Smooth muscle cell of the brain vasculature (primary cell): ENCODE measurements around the gene FBXL20.

ENCODE experiments used
- DNase-seq: peaks from one replicate; pipeline ENCODE4 v3.0.0-alpha.2; 2012; ENCODE audit warnings: low read depth, low spot score

Gene FBXL20

DNA sequence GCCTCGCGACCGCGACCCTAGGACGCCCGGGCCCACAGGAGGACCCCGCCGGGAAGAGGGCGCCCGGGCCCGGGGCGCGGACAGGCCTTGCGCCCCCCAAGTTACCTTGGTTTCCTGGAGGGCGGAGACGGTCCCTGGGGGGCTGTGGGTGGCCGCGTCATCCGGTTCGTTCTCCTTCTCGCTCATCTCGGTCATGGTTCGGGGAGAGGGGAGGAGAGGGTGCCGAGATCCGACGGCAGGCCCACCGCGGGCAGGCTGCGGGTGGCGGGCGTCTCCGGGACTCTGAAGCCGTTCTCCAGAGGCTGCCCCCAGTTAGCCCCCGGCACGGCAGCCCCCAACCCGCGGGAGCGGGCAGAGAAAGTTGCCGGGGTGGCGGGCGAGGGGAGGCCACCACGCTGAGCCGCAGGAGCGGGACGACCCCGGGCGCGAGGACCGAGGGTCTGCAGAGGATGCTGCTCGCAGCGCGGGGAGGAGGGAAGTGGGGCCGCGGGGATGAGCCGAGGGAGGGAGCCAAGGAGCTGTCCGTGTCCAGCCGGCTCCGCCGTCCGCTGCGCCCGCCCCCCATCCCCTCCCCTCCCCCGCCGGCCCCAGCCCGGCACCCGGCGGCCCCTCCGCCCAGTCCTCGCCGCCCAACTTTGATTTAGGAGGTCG is 176.0 kb downstream of the FBXL20 start, which contains the start of gene STAC2:
STAC2 (minus strand) TSS at position 638 of the 651 bp plus-strand sequence; CDS start at position 195, 443 bp downstream.
- no peak for DNase-seq

DNA sequence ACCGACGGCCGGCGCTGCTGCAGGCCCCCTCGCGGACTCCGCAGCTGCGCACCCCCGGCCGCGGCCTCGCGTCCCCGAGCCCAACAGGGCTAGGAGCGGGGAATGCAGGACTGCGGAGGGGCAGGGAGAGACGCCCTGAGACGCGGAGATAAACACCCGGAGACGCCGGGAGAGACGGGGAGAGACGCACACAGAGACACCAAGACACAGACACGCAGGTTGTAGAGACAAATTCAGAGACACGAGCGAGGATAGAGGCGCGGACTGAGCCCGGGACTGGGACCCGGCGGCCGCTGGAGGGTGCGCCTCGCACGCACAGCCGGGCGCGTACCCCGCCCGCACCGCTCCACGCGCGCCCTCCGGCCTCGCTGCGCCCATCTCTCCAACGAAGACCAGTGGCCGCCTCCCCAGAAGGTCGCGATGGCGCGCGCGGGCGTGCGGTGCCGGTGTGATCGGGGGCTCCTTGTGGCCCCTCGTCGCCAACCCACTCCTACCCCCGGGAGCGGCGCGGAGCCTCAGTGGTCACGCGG is 176.6 kb downstream of the FBXL20 start:
- DNase-seq = no peak

DNA sequence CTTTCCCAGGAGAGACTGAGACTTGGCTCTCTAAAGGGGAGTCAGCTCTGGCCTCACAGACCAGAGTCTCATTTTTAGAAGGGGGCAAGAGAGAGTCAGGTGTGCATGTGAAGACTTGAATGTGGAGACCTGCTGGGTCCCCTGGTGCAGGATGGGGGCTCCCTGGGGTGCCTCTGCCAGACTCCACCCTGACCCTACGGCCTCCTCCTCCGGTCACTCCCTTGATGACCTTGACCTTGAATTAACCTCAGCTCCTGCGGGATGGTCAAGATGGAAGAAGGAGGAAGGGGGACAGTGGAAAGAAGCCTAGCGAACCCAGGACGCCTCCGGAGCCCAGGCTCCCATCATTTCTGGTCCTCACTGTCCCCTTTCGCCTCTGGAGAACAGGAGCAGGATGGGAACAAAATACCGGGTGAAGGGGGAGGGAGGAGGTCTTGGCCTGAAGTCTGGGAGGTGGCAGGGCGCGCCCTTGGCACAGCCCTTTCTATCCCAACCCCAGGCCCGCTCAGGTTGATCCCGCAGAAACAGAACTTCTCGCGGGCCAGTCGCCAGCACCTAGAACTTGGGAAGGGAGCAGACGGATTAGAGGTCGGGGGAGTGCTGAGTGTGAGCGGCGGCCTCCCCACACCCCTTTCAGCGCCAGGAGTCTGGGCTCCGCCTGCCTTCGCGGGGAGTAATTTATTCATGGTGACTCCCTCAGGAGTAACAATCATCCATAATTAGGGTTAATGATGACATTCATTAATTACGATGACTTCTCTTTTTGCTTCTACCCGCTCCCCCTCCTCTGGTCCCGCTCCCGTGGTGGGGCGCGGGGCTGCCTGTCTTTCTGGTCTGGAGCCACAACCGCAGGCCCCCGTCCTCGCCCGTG is 177.3 kb downstream of the FBXL20 start:
- DNase-seq = no peak

DNA sequence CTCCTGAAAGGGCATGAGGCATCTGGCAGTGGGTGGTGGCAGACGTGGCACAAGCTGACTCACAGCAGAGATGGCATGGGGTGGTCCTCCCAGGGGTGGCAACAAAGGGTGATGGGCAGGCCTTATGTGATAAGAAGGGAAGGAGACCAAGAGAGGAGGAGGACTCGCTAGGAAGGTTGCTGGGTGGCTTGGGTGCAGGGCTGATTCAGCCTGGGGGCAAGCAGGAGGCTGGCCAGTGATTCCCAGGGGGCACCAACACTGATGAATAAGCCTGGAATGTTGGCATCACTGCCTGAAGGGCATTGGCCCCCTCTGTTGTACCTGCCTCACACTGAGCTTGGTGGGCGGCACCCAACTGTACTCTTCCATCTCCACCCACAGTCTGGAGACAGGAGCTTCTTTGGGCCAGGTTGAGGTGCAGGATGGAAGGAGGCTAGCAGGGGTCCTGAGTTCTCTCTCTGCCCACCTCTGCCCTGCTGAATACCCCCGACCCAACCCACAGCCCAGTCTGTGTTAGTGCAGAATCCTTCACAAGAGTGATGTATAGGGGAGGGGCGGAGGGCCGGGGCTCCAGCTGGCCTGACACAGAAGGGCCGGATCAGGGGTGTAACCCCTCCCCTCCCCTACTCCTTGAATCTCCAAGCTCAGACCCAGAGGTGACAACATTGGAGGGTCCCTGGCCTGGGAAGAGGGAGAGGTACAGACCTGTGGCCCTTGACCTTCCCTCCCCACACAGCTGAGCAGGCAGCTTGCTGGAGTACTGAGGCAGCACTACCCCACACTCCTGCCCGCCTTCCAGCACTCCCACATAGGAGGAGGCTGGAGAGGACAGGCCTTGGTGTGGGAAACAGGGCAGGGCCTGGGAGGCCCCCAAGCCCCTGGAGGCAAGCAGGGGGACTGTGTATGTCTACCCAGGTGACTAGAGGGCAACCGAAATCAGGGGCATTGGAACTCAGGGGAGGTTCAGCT is 178.3 kb downstream of the FBXL20 start:
- no peak for DNase-seq

DNA sequence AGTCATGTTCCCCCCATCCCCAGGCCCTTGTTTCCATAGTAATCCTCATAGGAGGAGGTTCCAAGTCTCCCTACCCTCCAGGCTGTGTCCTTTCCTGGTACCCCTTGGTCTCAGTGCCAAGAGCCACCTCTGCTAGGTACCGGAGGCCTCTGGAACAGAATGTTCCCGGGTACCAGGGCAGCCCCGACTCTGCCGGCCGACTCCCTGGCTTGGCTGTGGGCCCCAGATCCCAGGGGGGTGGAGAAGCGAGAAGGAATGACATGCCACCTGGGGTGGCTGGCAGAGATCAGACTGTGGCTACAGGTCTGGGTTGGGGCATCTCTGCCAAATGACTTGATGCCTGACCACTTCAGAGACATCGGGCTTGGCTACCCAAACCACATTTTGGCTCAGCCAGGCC is 179.3 kb downstream of the FBXL20 start:
- no peak for DNase-seq

DNA sequence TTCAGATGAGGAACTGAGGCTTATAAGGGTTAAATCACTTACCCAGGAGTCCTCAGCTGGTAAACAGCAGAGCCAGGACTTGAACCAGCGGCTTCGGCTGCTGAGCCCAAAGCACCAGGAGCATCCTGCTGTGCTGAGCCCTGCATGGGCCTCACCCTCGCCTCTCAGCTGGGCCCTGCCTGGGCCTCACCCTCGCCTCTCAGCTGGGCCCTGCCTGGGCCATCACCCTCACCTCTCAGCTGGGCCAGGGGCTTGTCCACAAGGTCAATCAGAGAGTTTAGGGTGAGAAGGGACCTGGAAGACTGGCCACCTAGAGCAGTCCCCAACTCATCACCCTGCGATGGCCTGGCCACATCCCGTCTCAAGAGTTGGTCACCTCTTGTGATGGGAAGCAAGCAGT is 179.9 kb downstream of the FBXL20 start:
- no peak for DNase-seq

DNA sequence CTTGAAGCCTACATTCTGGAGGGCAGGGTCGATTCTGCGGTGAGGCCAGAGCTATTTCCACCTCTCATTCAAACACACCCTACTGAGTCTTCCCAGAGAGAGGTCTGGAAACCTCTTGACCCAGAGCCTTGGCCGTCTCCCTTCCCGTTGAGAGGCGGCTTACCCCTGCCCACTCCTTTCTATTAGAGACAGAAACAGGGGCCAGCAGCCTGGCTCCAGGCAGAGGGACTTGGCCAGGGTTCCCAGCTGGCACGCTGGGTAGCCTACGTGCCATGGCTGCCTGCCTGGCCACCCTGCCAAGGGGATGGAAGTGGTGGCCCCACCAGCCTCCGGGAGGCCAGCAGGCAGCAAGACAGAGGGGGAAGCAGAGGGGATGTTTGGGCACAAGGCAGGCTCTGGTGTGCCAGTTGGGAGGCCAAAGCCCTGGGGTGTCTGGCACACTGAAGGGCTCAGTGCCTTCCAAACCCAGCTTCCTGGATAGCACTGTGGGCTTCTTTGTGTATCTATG is 181.7 kb downstream of the FBXL20 start:
- no peak for DNase-seq

DNA sequence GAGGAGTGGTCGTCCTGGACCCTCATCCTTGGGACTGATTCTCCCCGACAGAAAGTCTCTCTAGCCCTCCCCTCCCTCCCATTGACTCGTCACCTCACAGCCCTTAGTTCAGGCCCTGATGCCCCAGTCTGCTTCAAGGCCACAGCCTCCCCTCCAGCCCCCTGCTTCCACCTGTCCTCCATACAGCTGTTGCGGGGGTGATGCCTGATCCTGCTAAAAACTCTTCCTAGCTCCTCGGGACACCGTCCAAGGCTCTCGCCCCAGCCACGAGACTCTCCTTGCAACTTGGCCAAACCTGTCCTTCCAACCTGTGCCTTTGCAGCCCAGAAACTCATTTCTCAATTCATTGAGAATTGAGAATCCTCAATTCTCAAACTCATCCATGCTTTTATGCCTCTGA is 182.5 kb downstream of the FBXL20 start:
- DNase-seq = no peak

DNA sequence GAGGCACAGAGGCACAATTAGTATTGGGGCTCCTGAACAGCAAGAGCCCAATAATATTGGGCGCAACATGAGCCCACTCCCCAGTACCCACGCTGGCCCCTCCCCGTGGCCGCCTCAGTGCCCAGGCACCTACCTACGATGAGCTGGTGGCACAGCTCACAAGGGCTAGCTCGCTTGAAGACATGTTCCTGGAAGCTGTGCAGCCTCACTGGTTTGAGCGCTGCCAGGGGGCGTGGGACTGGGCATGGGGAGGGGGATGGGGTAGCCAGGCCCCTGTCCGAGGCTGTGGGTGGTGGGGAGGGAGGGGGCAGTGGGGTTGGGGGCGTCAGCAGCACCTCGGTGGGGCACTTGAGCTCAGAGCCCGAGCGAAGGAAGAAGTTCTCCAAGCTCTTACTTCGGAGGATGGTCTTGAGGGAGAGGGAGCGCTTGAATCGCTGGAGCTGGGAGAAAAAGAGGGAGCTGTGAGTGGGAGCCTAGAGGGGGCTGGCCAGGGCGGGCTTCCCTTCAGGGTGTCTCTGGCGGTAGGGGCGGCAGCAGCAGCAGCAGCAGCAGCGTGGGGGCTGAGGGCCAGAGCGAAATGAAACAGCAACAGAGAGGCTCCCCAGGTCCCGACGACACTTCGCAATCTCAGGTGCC is 183.6 kb downstream of the FBXL20 start:
- DNase-seq = no peak

DNA sequence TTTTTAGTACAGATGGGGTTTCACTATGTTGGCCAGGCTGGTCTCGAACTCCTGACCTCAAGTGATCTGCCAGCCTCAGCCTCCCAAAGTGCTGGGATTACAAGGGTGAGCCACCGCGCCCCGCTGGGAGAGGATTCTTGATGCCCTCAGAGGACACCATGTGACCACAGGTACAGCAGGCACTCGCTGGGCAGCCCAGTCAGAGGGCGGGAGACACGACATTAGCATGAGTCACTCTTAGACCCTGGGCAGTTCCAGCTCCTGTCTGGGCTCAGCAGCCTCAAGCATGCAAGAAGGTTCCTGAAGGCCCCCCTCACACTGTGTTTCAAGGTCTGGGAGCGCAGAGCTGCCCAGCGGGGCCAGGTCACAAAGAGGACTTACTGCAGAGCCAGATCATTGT is 187.6 kb downstream of the FBXL20 start:
- DNase-seq = no peak

DNA sequence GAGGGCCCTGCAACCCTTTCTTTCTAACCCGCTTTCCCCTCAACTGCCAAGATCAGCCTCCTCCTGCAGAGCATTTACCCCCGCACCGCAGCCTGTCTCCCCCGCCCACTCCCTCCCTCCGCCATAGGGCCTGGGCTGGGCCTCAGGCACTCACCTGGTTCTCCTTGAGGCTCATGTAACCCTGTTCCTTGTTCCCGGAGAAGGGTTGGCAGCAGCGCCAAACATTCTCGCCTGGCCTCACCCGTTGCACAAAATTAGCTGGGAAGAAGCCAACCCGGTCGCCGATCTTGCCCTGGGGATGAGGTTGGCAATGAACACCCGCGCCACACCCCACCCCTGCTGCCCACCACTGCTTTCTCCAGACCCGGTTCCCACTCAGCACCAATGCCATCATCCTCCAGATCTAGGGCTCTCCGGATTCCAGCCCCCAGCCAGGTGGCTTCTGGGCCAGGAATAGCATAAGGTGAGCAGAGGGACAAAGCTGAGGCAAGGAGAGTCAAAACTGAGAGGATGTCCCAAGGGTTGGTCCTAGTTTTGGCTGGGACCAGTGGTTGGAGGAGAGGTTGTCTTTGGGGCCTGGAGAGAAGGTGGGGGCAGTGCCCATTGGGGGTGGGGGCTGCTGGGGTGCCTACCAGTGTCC is 188.5 kb downstream of the FBXL20 start:
- no peak for DNase-seq

DNA sequence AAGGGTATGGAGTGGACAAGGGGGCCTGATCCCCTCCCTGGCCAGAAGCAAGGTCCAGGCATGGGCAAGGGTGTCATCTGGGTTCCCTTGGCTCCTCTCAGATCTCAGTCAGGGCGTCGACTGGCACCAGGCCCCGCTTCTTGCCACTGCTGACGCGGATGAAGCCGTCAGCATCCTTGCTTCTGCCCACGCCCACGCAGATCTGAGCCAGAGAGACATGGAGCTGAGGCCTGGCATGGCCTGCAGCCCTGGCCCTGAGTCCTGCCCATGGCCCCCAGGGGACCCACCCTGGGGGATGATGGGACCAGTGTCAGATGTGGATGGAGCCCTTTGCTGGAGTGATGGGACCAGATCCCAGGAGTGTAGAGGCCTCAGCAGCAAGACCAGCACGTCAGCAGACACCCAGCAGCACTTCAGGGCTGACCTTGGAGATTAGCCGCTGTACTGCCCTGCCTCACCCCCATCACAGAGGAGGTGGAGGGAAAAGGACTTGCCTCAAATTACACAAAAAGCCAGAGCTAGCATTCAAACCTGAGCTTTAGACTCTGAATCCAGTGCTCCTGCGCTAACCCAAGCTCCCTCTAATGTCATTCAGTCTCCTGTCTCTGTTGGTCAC is 189.1 kb downstream of the FBXL20 start:
- DNase-seq = no peak

DNA sequence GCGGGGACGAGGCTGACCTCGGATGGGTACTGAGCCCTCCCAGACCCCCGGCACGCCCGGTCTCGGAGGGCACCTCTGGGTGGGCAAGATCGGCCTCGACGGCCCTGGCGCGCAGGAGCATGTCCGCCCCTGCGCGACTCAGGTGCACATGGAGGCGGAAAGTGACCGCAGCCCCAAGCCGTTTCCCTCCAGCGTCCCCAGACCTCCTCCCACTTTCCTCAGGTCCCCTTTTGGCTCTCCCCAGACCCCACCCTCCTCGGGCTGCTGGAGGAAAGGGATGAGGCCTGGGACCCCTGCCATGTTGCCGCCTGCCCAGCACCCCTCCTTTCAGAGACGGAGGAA is 191.4 kb downstream of the FBXL20 start:
- no peak for DNase-seq

DNA sequence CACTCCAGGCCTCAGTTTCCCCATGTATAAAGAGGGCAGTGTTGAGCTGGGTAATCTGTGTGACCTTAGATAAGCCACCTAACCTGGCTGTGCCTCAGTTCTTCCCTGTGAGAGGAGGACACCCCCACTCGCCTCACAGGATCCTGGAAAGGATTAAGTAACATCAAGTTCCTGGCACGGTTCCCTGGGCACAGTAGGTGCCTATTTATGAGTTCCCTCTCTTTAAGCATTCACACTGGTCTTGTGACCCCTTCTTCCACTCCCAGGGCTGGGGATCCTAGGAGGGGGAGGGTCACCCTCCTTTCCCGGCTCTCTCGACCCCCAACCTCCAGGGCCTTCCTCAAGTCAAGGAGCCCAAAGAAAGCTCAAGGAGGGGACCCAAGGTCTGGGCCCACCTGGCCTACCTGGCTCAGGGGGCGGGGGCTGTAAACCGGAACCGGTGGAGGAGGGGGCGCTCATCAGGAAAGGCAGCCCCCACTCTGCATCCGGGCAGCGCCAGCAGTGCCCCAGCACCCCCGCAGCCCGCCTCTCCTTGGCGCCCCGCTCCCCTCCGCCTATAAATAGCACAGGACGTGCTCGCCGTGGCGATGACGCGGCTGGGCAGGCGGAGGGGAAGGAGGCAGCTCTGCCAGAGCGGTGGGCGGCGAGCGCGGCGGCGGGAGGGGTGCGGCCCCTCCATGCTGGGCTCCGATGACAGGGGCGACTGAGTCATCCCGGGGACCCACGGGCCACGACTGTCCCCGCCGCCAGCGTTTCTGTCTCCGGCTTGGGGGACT is 191.9 kb downstream of the FBXL20 start:
- peak; percentile 63 for DNase-seq

DNA sequence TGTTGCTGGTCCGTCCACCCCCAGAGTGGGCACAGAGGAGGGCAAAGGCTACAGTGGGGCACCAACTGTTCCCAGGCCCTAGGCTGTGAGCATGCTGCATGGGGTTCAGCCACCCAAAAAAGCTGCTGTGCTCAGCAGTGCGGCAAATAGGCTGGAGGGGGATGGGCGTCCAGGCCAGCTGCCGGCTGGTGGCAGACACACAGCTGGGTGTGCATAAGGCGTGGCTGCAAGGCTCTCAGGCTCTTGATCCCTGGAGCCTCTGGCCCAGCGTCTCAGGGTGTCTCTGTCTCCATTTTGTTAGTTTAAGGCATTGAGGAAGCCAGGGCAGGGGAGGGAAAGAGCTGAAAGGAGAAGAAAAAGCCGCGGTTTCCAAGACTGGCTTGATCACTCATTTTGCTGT is 192.5 kb downstream of the FBXL20 start:
- DNase-seq = no peak

DNA sequence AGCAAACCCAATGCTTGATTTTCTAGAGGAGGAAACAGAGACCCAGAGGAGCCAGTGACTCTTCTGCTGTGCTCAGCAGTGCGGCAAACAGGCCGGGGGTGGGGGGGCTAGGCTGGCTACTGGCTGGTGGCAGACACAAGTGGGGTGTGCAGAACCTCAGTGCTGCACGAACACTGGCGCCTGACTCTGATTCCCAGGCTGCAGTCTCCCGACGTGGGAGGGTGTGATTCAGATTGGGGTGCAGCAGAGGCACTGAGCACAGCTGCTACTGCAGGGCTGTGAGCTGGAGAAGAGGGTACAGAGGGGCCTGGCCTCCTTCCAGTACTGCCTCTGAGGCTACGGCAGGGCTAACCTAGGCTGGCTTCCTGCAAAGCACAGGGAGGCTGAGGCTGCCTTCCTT is 193.3 kb downstream of the FBXL20 start:
- DNase-seq = no peak

DNA sequence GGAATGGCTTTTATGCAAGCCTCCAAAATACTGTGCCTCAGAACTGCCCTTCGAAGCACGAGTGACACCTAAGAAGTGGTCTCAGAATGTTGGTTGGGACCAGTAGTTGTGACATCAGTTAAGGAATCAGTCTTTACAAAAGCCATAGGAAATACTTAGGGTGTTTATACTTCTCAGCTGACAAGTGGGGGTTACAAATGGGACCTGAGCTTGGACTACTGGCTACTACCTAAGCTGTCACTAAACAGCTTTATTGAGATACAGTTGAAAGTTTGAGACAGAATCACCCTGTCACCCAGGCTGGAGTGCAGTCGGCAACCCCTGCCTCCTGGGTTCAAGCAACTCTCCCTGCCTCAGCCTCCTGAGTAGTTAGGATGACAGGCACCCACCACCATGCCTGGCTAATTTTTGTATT is 196.3 kb downstream of the FBXL20 start:
- no peak for DNase-seq

DNA sequence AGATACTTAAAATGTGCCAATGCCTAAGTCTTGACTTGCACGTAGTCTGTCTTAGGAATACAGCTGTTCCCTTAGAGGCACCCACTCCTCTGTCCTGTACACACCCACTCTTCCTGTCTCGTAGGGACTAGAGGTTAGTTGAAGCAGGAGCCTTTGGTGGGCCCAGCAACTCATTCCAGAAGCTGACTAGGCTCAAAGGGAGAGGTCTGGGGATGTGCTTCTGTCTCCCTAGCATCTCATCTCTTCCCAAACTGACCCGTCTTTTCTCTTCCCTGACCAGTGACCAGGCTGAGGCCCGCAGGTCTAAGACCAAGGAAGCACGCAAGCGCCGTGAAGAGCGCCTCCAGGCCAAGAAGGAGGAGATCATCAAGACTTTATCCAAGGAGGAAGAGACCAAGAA is 197.2 kb downstream of the FBXL20 start:
- DNase-seq = no peak
